NCI-H524 (cell line): ENCODE measurements around the gene IPO5.

Experiments used
- DNase-seq, 2 experiments: peaks; one replicate each; lab custom pipeline; 2025; lab: John Stamatoyannopoulos, UW

The IPO5 gene

DNA sequence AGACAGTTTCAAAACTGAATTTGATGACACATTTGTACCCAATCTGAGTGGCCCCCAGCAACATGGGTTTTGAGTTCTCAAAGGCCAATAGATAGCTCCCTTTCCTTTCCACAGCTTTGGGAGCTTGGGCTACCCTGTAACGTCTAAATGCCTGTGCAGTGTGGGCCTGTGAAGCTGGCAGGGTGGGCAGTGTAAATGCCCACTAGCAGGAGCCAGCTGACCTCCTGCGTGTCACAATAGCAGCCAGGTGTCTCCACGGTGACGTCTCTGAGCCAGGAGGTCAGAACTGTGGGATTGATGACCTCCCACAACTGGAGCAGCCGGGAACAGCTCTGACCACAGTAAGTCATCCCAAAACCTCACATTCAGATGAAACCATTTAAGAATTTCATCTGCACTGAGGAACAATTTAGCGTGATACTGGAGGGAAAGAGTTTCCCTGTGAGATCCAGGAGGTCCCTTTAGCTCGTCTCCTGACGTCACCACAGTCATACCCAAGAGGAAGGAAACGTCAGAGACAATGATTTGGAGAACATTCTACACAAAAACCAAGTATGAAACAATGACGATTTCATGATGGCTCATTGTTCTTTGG lies at the start of gene IPO5:
Gene IPO5 (plus strand): TSS at position 300 of the 595 bp plus-strand sequence. CDS start 23,022 bp downstream, outside the sequence.
- no peak for DNase-seq

DNA sequence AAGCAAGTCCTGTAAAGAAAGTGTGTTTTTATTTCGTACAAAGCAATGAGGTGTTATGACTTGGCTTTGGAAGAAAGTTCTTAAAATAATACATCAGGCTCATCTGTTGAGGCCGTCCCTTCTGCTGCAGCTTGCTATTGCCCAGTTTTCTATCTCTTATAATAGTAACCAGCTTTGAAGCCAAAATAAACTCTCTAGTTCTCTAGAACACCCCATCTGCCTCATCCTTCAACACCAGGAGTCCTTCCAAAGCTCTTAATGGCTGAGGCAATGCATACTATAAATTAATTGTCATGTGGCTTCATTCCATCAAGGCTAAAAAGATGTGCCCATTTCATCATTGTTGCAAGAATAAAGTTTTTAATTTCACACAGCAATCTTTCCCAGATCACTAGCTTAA lies 49.4 kb upstream of the IPO5 start:
- DNase-seq, result no peak

- DNase-seq, result no peak
Measured at GRCh38 chr13:97905517-97905916, 48.0 kb upstream of the IPO5 start.

- peak in 1 of 2 experiments; percentile 2 for DNase-seq
Measured at GRCh38 chr13:97911311-97912138, 42.0 kb upstream of the IPO5 start.

DNA sequence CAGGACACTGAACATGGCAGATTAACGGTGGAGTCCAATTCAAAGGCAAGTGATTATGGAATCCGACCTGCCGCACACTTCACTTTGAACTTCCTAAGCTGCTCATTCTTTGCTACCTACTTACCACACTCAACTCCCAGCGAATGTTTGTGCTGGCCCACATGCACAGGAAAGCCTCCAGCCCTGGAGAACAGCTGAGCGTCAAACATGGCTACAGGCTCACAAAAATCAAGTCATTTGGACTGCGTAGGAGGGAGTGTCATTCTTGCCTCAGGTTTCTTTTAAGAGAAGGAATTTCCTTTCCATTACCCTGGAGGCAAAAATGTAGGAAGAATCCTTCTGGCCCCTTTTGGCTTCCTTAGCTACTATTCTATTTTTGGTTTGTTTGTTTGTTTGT lies 41.3 kb upstream of the IPO5 start:
- no peak for DNase-seq

DNA sequence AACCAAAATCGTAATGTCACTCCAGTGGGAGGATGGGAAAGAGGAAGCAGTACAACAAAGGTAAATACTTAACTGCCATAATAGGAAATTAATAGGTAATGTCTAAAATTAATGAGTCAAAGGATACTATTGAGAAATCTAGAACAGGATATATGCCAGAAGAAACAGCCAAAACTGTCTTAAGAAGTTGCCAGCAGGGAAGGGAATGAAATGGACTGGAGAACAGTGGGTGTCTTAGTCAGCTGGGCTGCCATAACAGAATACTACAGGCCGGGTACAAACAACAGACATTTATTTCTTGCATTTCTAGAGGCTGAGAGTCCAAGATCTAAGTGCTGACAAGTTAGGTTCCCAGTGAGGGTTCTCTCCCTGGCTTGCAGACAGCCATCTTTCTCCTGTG lies 40.3 kb upstream of the IPO5 start:
- no peak for DNase-seq

GRCh38 chr13:97914540-97914939 lies 38.9 kb upstream of the IPO5 start:
- DNase-seq, result no peak

DNA sequence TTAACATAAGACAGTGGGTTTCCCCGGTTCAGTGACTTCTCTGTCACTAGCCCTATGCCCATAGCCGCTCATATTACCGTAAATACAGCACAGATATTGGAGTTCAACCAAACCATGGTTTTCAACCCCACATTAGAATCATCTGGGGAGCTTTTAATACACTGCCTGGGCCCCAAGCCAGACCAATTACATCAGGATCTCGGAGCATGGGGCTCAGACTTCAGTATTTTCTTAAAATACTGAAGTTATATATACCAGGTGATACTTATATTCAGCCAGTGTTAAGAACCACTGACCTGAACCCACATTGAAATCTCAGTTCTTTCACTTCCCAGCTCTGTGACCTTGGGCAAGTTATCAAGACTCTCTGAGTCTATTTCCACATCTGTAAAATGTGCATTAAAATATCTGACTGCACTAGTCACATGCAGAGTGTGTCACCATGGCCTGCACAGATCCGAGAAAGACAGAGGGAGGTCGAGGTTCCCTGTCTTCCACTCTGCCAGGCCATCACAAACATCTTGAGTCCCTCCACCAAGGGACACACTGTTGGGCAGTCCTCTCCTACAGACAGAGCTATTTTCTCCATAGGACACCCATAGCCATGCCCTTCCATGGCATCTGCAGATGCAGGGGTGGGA lies 32.2 kb upstream of the IPO5 start:
- DNase-seq, result no peak

DNA sequence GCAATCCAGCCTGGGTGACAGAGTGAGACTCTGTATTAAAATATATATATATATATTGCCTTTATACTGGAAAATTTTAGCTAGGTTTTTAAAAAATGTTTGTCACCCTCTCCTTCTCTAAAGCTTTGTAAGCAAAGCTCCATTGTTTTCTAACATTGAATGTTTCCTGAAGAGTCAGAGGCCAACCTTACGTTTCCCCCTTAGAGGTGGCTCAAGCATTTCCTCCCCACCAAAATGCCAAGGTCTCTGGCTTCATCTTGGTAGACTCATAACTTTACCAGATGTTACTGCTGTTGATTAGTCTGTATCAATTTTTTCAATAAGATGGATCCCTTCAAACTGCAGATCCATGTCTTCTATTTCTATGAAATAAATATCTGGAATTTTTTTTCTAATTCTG lies 25.2 kb upstream of the IPO5 start:
- DNase-seq, result no peak

- no peak for DNase-seq
Measured at GRCh38 chr13:97932036-97932435, 21.4 kb upstream of the IPO5 start.

GRCh38 chr13:97932647-97933046 lies 20.8 kb upstream of the IPO5 start:
- no peak for DNase-seq

DNA sequence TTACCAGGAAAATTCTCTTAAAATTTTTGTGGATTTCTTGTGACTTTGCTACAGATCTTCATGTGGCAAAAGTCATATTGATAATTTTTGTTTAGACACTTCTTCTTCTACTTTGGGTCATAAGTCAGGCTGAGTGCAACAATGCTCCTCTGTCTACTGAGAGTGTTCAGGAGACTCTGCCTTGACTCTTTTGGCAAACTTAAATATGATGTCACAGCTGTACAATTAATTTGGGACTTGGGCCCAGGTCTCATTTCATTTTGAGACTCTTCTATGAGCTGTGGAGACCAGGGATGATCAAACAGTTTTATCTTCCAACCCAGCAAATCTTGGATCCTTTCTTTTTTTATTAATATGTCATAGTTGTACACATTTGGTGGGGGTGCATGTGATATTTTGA lies 19.7 kb upstream of the IPO5 start:
- no peak for DNase-seq

DNA sequence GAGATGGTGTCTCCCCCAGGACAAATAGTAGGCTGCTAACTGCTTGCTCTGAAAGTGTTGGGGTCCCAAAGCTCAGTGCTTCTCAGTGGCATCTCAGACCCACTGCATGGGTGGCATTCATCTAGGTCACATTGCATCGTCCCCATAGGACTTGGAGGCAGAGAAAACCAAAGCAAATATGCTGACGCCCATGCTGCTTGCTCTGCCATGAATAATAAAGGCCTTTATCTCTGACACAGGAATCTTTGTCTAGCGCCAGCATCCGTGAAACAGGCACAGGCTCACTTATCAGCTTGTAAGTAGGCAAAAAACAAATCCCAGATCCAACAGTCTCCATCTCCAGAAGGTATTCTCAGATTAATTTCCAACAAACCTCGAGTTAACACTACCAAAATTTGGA lies 18.9 kb upstream of the IPO5 start:
- DNase-seq, result no peak

DNA sequence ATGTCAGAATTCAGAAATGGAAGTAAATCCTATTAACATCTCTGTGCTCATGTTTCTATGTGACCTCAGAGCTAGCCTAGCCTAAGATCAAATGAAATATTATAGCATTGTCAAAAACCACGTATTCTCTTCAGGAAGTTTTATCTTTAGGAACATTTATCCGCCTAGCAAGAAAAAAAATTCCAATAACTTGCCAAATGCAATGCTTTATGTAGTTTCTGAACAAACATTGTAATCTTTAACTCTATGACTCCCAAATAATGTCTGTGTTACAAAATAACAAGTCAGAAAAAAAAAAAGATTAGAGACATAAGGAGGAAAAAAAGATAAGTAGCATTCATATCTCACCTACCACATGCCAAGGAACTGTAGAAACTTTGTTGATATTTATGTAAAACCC lies 18.4 kb upstream of the IPO5 start:
- no peak for DNase-seq

DNA sequence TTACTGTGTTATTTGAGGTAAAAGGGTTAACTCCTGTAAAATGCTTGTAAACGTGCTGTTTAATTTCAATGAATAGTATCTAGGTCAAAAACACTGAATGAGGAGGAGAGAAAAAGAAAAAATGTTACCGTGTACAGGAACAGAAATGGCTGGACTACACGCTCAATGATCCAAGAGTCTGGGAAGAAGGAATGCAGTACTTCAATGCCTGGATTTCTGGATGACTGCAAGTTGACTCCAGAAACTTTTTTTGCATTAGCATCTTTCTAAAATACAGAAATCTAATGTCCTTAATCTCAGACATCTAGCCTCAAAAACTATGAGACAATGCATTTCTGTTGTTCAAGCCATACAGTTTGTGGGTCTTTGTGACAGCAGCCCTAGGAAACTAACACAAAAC lies 17.4 kb upstream of the IPO5 start:
- DNase-seq, result no peak

DNA sequence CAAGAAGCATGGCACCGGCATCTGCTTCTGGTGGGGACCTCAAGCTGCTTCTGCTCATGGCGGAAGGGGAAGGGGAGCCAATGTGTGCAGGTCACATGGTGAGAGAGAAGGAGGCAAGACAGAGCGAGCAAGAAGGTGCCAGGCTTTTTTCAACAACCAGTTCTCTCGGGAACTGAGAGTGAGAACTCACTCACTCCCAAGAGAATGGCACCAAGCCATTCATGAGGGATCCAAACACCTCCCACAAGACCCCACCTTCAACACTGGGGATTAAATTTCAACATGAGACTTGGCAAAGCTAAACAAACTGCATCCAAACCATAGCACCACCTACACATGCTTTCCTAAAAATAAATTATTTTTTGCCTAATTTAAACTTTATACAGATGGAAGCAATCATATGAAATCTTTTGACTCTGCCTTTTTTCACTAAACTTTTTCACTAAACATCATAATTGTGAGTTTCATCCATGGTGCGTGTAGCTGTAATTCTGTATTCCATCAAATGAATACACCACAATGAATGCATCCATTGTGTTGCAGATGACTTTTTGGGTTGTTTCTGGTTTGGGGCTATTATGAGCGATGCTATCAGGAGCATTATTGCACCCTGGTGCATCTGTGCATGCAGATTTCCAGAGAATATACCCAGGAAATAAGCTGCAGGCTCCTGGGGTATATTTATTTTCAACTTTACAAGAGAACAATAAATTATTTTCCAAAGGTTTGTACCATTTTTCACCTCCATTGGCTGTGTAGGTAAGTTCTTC lies 14.6 kb upstream of the IPO5 start:
- no peak for DNase-seq

DNA sequence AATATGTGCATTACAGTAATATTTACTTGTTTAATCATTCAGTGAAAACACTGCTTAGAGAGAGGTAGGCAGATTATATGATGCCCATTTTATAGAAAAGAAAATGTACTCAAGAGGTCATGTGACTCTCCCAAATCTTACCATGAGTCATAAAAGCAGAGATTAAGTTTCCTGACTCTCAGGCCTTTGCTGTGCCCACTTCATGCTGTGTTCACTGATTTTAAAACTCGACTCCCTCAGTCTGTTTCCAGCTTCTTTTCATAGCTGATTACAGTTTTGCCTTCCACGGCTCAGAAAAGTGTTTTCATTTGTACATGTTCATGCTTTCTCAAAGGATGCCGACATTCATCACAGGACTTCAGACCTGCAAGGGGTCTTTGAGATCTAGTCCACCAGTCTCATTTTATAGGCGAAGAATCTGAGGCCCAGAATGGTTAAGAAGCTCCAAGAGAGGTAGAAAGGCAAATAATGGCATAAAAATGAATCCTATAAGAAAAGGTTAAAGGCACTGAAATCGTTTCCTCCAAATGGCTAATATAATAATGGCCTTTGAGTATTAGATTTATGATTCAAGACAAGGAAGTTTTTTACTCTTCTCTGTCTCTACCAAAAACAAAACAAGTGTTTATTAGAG lies 9.0 kb upstream of the IPO5 start:
- DNase-seq, result peak in 1 of 2 experiments; percentile 11

DNA sequence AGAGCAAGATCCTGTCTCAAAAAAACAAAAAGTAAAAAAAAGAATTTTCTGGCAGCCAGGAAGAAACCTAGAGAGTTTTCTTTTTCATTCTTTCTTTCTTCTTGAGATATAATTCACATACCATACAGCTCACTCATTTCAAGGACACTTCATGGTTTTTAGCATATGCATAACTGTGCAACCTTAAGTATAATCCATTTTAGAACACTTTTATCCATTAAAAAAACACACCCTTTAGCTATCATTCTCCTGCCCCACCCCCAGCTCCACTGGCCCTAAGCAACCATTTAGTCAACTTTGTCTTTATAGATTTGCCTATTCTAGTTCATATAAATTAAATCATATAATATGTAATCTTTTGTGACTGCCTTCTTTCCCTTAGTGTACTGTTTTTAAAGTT lies 8.1 kb upstream of the IPO5 start:
- no peak for DNase-seq

- DNase-seq, result no peak
Measured at GRCh38 chr13:97945792-97946419, 7.6 kb upstream of the IPO5 start.

GRCh38 chr13:97946951-97947588 lies 6.4 kb upstream of the IPO5 start:
- DNase-seq, result no peak

GRCh38 chr13:97948041-97948440 lies 5.4 kb upstream of the IPO5 start:
- DNase-seq, result no peak
